ENCODE measurements around the gene IRX4. TPM values are rescaled to one million over a fixed set of nuclear protein-coding genes. Genes with fewer than 3 reads are reported as not detected.

Gene IRX4
- not detected in 3 replicates for total RNA-seq

DNA sequence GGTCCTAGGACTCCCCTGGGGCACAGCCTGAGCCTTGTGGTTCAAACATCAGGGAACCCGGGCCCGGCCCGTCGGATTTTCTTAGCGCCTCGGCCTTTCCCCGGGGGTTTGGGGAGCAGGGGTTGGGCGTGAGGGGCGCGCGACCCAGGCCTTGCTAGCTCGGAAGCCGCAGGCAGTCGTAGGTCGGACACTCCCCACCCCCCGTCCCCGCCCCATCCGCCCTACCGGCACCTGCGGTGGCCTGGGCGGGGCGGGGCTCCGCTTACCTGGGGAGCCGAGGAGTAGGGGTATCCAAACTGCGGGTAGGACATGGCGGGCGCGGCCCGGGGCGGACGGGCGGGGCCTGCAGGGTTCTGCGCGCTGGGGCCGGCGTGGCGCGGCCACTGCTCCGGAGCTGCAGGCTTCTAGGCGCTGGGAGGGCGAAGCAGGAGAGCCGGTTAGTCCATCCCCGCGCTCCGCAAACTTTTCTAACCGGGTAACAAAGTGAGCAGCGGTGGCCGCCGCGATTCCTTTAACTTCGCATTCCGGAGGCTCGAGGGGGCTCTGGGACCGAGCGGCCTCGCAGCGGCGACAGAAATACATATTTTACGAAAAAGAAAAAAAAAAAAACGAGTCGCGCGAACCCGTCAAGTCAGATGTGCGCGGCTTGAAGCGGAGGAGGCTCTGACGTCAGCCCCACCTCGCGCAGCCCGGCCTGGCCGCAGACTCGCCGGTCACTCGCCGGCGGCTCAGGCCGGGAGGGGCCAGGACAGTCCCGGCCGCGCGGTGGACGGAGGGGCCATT lies at the start of gene IRX4:
Gene IRX4, minus strand, starts transcription at position 589 of the 783 bp plus-strand sequence. Its CDS starts 278 bp downstream, at position 311.
- Mint-ChIP-seq H3K27ac (no peak within 1 kb of the TSS), H3K4me3 (peak within 1 kb of the TSS; percentile 60), H3K4me1 (peaks cover 16% of the 10 kb centered on the region), H3K36me3 (no peaks in the 10 kb centered on the region), H3K9me3 (no peaks in the 10 kb centered on the region), H3K27me3 (ENCODE audit: low read depth) (peaks cover 88% of the 10 kb centered on the region)
- no peak for DNase-seq (ENCODE audit: low spot score in 2 of 2, unreplicated experiment in 2 of 2)
- TF ChIP-seq, protein P1, sequence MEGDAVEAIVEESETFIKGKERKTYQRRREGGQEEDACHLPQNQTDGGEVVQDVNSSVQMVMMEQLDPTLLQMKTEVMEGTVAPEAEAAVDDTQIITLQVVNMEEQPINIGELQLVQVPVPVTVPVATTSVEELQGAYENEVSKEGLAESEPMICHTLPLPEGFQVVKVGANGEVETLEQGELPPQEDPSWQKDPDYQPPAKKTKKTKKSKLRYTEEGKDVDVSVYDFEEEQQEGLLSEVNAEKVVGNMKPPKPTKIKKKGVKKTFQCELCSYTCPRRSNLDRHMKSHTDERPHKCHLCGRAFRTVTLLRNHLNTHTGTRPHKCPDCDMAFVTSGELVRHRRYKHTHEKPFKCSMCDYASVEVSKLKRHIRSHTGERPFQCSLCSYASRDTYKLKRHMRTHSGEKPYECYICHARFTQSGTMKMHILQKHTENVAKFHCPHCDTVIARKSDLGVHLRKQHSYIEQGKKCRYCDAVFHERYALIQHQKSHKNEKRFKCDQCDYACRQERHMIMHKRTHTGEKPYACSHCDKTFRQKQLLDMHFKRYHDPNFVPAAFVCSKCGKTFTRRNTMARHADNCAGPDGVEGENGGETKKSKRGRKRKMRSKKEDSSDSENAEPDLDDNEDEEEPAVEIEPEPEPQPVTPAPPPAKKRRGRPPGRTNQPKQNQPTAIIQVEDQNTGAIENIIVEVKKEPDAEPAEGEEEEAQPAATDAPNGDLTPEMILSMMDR (IDR thresholded peaks at IDR 0.05; ENCODE audit: unreplicated experiment), result no peak

DNA sequence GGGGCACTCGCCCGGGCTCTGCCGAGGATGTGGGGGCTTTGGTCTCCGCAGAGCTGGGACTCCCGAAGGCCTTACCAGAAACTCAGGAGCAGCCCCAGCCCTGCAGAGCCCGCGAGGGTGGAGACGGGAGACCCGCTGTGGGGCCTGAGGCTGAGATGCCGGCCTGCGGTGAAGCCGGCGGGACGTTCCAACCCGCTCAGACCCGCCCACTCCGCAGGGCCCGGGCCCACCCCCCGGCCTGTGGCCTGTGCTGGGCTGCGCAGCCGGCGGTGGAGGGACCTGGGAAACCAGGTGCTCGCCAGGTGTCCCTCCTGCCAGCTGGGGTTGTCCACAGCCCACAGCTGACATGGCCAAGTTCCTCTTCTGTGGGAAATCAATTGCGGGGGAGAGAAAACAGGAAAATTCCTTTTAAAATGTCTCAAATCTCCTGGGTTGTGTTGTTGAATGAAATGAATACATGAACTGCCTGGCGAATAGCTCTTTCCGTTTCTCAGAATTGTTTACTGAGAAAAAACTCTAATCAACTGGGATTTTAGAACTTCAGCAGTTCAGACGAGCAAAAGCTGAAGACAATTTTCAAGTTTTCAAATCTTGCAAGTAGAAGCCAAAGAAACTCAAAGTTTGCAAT lies 49.0 kb upstream of the IRX4 start:
- TF ChIP-seq, protein P1 (IDR thresholded peaks at IDR 0.05; ENCODE audit: unreplicated experiment), result no peak
- peak; percentile 47 to 72 for DNase-seq (ENCODE audit: low spot score in 2 of 2, unreplicated experiment in 2 of 2)
- H3K27me3 Mint-ChIP-seq (ENCODE audit: low read depth), result peaks cover 25% of the 10 kb centered on the region
- H3K4me3 Mint-ChIP-seq, result peak overlapping the region; percentile 74
- peaks cover 7% of the 10 kb centered on the region for H3K36me3 Mint-ChIP-seq
- H3K27ac Mint-ChIP-seq, result peak overlapping the region; percentile 57
- H3K4me1 Mint-ChIP-seq, result peaks cover 5% of the 10 kb centered on the region
- no peaks in the 10 kb centered on the region for H3K9me3 Mint-ChIP-seq

DNA sequence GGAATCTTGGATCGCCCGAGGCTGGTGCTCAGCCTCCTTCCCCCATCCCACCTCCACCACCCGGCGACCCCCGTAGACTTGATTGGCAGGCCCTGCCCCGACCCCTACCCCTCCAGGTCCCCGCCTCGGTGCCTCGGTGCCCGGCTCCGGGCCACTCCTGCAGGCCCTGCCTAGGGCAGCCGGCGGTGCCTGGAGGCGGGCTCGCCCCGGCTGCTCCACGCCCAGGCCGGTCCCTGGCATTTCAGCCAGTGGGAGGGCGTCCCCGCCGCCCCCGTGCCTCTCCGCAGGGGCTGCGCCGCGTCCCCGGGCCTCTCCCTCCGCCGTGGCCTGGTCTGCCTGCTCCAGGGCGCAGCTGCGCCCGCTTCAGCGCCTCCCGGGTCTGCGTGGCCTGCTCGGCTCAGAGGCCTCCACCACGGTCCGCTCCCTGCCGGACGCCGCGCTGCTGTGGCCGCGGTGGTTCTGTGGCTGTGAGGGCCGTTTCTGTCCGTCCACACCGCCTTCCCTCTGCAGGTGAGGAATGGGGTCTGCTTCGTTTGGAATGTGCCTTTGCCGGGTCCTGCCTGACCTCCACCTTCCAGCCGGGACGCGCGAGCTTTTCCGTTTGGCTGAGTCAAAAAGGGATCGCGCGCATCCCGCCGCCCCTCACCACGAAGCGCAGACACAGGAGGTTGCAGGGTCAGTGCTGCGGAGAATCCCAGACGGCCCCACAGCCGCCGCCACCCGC lies 48.3 kb upstream of the IRX4 start:
- DNase-seq (ENCODE audit: low spot score in 2 of 2, unreplicated experiment in 2 of 2), result peak in 1 of 2 experiments; percentile 70
- Mint-ChIP-seq H3K27ac (peak overlapping the region; percentile 57), H3K27me3 (ENCODE audit: low read depth) (peaks cover 24% of the 10 kb centered on the region), H3K4me1 (peaks cover 5% of the 10 kb centered on the region), H3K36me3 (peaks cover 7% of the 10 kb centered on the region), H3K4me3 (peak overlapping the region; percentile 74), H3K9me3 (no peaks in the 10 kb centered on the region)
- TF ChIP-seq, protein P1 (IDR thresholded peaks at IDR 0.05; ENCODE audit: unreplicated experiment), result no peak

DNA sequence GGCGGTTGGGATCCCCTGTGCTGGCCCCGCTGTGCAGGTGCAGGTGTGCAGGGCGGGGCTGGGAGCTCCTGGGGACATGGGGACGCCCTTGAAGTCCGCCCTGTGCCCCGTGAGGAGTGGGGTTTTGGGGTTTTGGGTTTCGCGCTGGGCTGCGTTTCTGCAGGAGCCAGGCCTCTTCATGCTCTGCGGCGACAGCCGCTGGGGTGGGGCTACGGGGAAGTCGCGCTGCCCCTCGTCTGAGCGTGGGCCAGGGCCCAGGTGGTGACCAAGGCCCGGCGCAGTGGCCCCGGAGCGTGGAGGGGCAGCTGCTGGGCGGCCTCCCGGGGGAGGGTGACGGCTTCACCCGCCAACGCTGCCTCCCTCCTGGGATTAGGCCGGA lies 47.8 kb upstream of the IRX4 start:
- H3K27ac Mint-ChIP-seq, result no peak overlapping the region
- no peak for DNase-seq (ENCODE audit: low spot score in 2 of 2, unreplicated experiment in 2 of 2)
- TF ChIP-seq, protein P1 (IDR thresholded peaks at IDR 0.05; ENCODE audit: unreplicated experiment), result no peak
- peaks cover 24% of the 10 kb centered on the region for H3K27me3 Mint-ChIP-seq (ENCODE audit: low read depth)
- H3K4me1 Mint-ChIP-seq, result peaks cover 5% of the 10 kb centered on the region
- H3K36me3 Mint-ChIP-seq, result peaks cover 6% of the 10 kb centered on the region
- no peak overlapping the region for H3K4me3 Mint-ChIP-seq
- no peaks in the 10 kb centered on the region for H3K9me3 Mint-ChIP-seq

DNA sequence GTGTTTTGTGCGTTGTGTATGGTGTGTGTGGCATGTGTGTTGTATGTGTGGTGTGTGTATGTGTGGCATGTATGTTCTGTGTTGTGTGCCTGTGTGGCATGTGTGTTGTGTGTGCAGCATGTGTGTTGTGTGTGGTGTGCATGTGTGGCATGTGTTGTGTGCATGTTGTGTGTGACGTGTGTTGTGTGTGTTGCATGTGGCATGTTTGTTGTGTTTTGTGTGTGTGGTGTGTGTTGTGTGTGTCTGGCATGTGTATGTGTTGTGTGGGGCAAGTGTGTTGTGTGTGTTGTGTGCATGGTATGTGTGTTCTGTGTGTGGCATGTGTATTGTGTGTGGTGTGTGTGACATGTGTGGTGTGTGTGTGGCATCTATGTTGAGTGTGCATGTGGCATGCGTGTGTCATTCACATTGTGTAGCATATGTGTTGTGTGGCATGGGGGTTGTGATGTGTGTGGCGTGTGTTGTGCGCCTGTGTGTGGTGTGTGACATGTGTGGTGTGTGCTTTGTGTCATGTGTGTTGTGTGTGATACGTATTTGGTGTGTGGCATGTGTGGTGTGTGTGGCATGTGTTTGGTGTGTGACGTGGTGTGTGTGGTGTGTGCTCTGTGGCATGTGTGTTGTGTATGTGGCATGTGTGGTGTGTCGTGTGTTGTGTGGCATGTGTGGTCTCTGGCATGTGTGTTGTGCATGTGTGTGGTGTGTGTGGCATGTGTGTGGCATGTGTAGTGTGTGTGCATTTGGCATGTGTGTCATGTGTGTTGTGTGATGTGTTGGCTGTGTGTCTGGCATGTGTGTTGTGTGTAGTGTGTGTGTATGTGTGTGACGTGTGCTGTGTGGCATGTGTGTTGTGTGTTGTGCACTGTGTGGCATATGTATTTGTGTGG lies 46.6 kb upstream of the IRX4 start:
- peaks cover 5% of the 10 kb centered on the region for H3K4me1 Mint-ChIP-seq

More for the DNA sequence above, 46.6 kb upstream of the IRX4 start:
- Mint-ChIP-seq H3K36me3 (no peaks in the 10 kb centered on the region), H3K27me3 (ENCODE audit: low read depth) (peaks cover 25% of the 10 kb centered on the region), H3K9me3 (no peaks in the 10 kb centered on the region), H3K4me3 (no peak overlapping the region), H3K27ac (no peak overlapping the region)
- TF ChIP-seq, protein P1 (IDR thresholded peaks at IDR 0.05; ENCODE audit: unreplicated experiment), result no peak
- peak in 1 of 2 experiments; percentile 11 for DNase-seq (ENCODE audit: low spot score in 2 of 2, unreplicated experiment in 2 of 2)

Measured in mesothelial cell of epicardium (in vitro differentiated cells).